T-helper 2 cell treated with Interferon-gamma antibody and Interleukin-4, amounts not matched to agents 100 ng/mL and 5 ng/mL, for 36 hours (primary cell): Measurements from ENCODE around the gene TRAPPC6A. TPM values are rescaled to one million over a fixed set of nuclear protein-coding genes. Genes with fewer than 3 reads are reported as not detected.

Experiments
- total RNA-seq: library from RNA; stranded (reverse); gene quantifications from 2 replicates; pipeline ENCODE4 v1.2.3, GENCODE V29; 2022

Gene TRAPPC6A
- total RNA-seq, 1 donor from 2014 or later = 58.4 TPM

Other genes with a start within 250 kb of the TRAPPC6A start
- not detected in 2 replicates for gene APOC4, start 236.0 kb downstream of the TRAPPC6A start, total RNA-seq
- gene APOC2, start 232.2 kb downstream of the TRAPPC6A start, total RNA-seq = not detected in 2 replicates
- 73.3 and 80.4 TPM in 2 replicates for gene CLPTM1, start 222.9 kb downstream of the TRAPPC6A start, total RNA-seq
- 33.1 and 35.2 TPM in 2 replicates for gene RELB, start 176.8 kb downstream of the TRAPPC6A start, total RNA-seq
- gene CLASRP, start 139.2 kb downstream of the TRAPPC6A start, total RNA-seq = 90.9 and 94.1 TPM in 2 replicates
- 4.1 and 5.0 TPM in 2 replicates for gene ZNF296, start 101.8 kb downstream of the TRAPPC6A start, total RNA-seq
- 29.8 and 33.7 TPM in 2 replicates for gene GEMIN7, start 99.0 kb downstream of the TRAPPC6A start, total RNA-seq
- gene PPP1R37, start 85.1 kb downstream of the TRAPPC6A start, total RNA-seq = 18.4 and 24.8 TPM in 2 replicates
- 0.18 and 0.36 TPM in 2 replicates for gene NKPD1, start 17.3 kb downstream of the TRAPPC6A start, total RNA-seq
- 11.5 and 12.6 TPM in 2 replicates for gene BLOC1S3, start 547 bp upstream of the TRAPPC6A start, total RNA-seq
- not detected in 2 replicates for gene EXOC3L2, start 67.2 kb upstream of the TRAPPC6A start, total RNA-seq
- 20.0 and 20.4 TPM in 2 replicates for gene MARK4, start 73.0 kb upstream of the TRAPPC6A start, total RNA-seq
- not detected in 2 replicates for gene CKM, start 144.6 kb upstream of the TRAPPC6A start, total RNA-seq
- gene KLC3, start 162.5 kb upstream of the TRAPPC6A start, total RNA-seq = not detected in 2 replicates
- 23.5 and 24.0 TPM in 2 replicates for gene ERCC2, start 192.3 kb upstream of the TRAPPC6A start, total RNA-seq
- 10.9 and 12.9 TPM in 2 replicates for gene PPP1R13L, start 226.8 kb upstream of the TRAPPC6A start, total RNA-seq
- 9.1 and 9.7 TPM in 2 replicates for gene POLR1G, start 228.4 kb upstream of the TRAPPC6A start, total RNA-seq
- 88.8 and 88.9 TPM in 2 replicates for gene ERCC1, start 245.7 kb upstream of the TRAPPC6A start, total RNA-seq